GM13976 (cell line): ENCODE results near the gene KISS1.

Source experiments
- DNase-seq: peaks from one replicate; pipeline ENCODE4 v3.0.0; 2012; ENCODE audit warnings: low spot score
- in situ Hi-C: fragments of 300-500 bp; cut with MboI; formaldehyde crosslinking; loops from one replicate; pipeline ENCODE4 v1.12.0; 2022; ENCODE audit warnings: low sequenced_read_pairs, mixed read lengths, inconsistent platforms; ENCODE audit not compliant: unreplicated experiment
- TF ChIP-seq, protein P1 (sequence below): IDR thresholded peaks from 2 replicates; pipeline ENCODE4 v1.5.1; 2012; ENCODE audit warnings: borderline replicate concordance, mild to moderate bottlenecking; ENCODE audit not compliant: insufficient read depth; ENCODE audit errors: extremely low read depth, missing control alignments, control extremely low read depth

The KISS1 gene

DNA sequence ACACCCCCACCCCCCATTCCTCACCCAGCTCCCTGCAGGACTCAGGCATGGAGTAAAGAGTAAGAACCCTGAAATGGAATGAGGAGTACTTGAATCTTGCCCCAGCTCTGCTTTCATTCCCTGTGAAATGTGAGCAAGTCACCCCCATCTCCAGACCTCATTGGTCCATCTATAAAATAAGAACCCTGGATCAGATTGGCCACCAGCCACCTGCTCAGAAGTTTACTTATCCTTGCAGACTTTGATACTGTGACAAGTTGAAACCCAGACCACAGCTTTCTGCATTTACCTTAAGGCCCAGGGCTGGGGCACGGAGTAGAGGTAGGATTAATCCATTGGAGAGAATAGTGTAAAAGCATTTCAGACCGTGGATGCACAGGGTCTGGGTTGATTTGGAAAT, 2.2 kb downstream of the KISS1 start:
- in situ Hi-C loops, result no loop called here
- TF ChIP-seq, protein P1, sequence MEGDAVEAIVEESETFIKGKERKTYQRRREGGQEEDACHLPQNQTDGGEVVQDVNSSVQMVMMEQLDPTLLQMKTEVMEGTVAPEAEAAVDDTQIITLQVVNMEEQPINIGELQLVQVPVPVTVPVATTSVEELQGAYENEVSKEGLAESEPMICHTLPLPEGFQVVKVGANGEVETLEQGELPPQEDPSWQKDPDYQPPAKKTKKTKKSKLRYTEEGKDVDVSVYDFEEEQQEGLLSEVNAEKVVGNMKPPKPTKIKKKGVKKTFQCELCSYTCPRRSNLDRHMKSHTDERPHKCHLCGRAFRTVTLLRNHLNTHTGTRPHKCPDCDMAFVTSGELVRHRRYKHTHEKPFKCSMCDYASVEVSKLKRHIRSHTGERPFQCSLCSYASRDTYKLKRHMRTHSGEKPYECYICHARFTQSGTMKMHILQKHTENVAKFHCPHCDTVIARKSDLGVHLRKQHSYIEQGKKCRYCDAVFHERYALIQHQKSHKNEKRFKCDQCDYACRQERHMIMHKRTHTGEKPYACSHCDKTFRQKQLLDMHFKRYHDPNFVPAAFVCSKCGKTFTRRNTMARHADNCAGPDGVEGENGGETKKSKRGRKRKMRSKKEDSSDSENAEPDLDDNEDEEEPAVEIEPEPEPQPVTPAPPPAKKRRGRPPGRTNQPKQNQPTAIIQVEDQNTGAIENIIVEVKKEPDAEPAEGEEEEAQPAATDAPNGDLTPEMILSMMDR, result no peak

DNA sequence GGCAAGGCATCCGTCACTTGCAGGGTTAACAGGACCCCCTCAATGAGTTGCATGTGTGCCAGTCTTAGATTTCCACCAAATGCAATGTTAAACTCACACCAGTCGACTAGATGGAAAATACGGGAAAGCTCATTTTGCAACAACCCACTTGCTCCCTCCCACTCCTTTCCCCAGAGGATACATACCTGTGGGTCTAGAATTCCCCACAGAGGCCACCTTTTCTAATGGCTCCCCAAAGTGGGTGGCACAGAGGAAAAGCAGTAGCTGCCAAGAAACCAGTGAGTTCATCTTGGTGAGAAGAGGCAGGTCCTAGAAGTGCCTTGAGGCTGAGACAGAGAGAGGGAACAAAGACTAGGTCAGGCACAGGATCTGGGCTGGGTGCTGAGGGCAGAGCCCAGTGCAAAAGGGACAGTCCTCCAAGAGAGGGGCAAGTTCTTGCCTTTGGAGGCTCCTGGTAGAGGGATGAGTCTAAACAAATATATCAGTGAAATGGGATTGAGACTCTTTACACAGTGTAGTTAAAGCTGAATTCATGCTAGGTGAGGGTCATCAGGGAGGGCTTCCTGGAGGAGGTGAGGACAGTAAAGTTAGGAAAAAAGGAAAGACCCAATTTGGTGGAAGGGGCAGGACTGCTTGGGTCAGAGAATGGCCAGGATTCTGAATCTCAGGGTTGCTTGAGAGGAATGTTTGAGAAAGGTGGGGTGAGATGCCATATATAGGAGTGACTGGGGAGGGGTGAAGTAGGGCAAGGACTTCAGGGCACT, 3.5 kb downstream of the KISS1 start:
- TF ChIP-seq, protein P1, result no peak
- in situ Hi-C loops, result no loop called here
- DNase-seq, result no peak

More for the DNA sequence above, 2.2 kb downstream of the KISS1 start:
- no peak for DNase-seq

DNA sequence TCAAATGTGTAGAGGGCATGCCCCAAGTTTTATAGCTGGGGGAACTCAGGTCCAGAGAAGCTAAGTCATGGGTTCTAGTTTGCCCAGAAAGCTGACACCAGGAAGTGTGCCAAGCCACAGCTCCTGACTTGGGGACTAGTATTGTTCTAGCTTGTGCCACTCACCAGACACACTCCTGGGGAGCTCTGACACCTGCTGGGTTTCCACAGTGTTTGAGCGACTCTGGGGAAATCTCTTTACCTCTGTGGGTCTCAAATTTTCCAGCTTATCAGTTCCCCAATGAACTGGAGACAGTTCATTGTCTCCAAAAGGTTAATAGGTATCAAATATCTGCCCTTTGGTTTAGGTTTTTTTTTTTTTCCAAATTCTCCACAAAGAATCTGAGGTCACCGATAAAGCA, 4.2 kb downstream of the KISS1 start:
- TF ChIP-seq, protein P1, result no peak
- in situ Hi-C loops, result no loop called here
- no peak for DNase-seq

DNA sequence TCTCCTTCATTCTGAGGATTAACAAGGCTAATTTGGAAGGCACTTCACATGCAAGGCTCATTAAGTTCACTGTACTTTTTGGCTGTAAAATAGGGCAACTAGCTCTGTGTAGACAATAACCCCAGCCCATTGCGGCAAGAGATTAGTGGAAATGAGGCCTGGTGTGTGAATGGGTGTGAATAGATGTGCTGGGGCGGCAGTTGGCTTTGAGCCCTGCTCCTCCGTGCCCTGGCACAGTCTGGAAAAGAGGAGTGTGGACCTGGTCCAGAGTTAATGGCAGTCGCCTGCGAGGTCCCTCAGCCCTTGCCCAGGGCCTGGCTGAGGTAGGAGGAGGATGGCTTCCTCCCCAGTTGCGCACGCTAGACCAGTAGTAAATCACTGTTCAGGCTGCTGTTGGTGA, 4.8 kb downstream of the KISS1 start:
- in situ Hi-C loops, result no loop called here
- TF ChIP-seq, protein P1, result no peak
- DNase-seq, result no peak

DNA sequence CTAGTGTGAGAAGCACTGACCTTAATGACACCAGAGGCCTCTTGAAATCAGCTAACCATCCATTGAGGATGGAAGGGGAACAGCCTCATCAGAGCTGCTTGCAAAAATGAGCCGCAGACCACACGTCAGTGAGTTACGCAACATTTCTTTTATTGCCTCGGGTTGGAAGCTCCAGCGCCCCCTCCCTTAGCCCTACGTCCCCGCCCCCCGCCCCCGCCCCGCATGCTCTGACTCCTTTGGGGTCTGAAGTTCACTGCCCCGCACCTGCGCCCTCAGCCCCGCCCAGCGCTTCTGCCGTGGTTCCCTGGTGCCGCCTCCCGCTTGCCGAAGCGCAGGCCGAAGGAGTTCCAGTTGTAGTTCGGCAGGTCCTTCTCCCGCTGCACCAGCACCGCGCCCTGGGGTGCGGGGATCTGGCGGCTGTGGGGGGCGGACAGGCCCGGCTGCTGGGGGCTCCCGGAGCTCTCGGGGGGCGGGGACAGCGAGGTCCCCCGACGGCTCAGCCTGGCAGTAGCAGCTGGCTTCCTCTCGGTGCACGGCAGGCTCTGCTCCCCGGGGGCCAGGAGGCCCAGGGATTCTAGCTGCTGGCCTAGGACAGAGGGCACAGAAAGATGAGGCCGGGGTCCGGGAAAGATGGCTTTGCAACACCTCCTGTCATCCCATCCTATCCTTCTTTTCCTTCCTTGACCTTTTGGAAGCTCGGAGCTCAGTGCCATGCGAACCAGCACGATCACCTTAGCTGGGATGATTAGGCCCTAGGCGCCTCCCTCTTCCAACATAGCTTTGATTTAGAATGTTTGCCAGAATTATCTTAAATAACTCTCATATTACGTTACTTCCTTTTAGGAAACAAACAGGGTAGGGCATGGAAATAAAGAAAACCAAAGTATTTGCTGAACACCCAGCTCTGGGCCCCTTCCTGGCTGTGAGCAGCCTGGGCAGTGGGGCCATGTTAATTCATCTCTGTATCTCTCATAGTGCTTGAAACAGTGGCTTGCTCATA, 5.8 kb downstream of the KISS1 start:
- TF ChIP-seq, protein P1, result no peak

DNA sequence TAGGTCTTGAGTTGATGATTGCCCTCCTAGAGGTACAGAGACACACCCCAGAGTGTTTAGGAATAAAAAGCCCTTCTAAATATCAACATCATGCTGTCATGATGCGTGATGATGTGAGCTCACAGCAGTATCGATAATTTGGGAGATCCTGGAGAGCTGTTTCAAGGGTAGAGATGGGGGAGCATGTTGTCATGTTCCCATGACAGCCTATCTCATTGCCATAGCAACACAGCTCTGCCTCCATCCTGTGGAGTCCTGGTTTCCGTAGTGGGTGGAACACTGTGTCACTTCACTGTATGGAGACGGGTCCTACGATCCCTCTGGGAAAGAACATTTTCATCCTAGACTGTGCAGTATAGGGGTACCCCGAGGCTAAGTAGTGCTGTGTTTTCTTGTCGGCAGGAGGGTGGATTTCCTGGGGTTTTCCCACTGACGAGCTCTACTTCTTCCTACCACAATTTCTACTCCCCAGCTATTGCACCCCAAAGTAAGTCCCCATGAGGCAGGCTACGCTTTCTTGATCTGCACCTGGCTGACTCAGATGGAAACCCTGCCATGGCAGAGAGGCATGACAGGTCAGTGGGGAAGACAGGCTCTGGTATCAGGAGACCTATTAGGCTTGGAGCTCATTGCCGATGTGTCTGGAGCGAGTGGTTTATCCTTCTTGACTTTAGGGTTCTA, 7.2 kb downstream of the KISS1 start:
- in situ Hi-C loops, result no loop called here
- DNase-seq, result peak; percentile 46
- TF ChIP-seq, protein P1, result no peak

More for the DNA sequence above, 5.8 kb downstream of the KISS1 start:
- in situ Hi-C loops, result no loop called here
- DNase-seq, result peak; percentile 50
